Activated CD4-positive, alpha-beta T cell treated with anti-CD3 and anti-CD28 coated beads for 48 hours (primary cell): ENCODE measurements around the gene EGLN2.
"Not testable (repeated sequence)": the region's sequence is repeated elsewhere in the genome, so short reads cannot be mapped to it uniquely, and the experiment has no call there.

Experiments
- DNase-seq: peaks from one replicate; pipeline ENCODE4 v3.0.0-alpha.2; 2020

The EGLN2 gene

GRCh38 chr19:40819479-40820234, 20.7 kb downstream of the EGLN2 start:
- DNase-seq: peak; percentile 72

GRCh38 chr19:40822161-40822560, 23.2 kb downstream of the EGLN2 start:
- no peak for DNase-seq

GRCh38 chr19:40822704-40823553, 23.9 kb downstream of the EGLN2 start:
- not testable (repeated sequence) for DNase-seq

GRCh38 chr19:40824916-40825315, 25.9 kb downstream of the EGLN2 start:
- not testable (repeated sequence) for DNase-seq

DNA sequence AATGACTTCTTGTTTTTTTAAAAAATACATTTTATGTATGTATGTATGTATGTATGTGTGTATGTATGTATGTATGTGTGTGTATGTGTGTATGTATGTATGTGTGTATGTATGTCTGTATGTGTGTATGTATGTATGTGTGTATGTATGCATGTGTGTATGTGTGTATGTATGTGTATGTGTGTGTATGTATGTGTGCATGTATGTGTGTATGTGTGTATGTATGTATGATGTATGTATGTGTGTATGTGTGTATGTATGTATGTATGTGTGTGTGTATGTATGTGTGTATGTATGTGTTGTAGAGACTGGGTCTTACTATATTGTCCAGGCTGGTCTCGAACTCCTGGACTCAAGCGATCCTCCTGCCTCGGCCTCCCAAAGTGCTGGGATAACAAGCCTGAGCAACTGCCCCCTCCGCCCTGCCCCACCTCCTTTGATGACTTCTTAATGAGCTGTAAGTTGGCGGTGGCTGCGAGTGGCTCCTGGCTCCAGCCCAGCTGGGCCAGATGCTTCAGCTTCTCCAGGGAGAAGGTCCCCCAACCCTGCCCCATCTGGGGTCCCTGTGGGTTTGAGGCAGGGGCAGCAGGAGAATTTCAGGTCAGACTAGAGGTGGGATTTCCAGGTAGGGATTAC, 26.6 kb downstream of the EGLN2 start:
- DNase-seq: not testable (repeated sequence)

GRCh38 chr19:40826312-40826698, 27.3 kb downstream of the EGLN2 start:
- DNase-seq: not testable (repeated sequence)

GRCh38 chr19:40826699-40827385, 27.9 kb downstream of the EGLN2 start:
- not testable (repeated sequence) for DNase-seq

- DNase-seq: no peak
Observed at GRCh38 chr19:40827386-40828247, 28.6 kb downstream of the EGLN2 start.

DNA sequence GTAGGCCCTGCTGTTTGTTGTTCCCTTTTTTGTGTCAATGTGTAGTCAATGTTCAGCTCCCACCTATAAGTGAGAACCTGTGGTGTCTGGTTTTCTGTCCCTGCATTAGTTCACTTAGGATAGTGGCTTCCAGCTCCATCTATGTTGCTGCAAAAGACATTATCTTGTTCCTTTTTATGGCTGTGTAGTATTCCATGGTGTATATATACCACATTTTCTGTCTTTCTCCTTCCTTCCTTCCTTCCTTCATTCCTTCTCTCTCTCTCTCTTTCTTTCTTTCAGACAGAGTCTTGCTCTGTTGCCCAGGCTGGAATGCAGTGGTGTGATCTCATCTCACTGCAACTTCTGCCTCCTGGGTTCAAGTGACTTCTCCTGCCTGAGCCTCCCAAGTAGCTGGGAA, 30.2 kb downstream of the EGLN2 start:
- DNase-seq: no peak

DNA sequence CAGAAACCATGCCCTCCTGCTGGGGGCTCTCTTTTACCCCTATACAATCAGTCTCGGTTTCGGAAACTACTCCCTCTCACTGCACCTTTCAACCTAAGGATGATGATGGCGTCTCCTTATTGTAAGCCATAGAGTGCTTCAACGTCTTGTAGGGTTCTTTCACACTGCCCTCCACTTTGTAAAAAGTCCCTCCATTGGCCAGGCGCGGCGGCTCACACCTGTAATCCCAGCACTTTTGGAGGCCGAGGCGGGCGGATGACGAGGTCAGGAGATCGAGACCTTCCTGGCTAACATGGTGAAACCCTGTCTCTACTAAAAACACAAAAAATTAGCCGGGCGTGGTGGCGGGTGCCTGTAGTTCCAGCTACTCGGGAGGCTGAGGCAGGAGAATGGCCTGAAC, 31.8 kb downstream of the EGLN2 start:
- DNase-seq: not testable (repeated sequence)

DNA sequence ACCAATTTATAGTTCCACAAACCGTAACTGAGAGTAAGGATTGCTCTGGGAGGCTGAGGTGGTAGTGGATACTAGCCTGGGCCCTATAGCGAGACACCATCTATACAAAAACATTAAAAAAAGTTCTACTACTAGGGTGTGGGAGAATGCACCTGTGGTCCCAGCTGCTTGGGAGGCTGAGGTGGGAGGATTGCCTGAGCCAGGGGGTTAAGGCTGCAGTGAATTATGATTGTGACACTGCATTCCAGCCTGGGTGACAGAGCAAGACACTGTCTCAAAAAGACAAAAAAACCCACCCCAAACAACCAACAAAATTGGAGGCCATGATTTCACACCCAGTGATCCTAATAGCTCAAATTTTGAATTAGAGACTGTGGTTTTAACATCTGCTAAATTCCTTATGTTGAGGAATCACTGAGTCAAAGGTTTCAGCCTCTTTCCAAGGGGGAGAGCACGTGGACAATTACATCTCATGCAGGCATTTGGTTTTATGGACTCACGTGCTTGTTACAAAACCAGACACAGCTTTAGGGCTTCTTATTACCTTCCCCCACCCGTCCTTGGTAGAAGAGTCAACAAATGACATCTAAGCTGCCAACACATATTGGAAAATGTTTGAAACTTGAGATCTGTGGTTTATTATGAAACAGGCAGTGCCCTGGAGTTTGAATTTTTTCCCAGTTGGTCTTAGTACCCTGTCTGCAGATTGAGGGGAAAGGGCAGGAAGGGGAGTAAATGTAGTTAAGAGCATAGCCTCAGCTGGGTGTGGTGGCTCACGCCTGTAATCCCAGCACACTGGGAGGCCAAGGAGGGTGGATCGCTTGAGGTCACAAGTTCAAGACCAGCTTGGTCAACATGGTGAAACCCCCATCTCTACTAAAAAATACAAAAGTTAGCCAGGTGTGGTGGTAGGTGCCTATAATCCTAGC, 32.8 kb downstream of the EGLN2 start:
- DNase-seq: no peak

DNA sequence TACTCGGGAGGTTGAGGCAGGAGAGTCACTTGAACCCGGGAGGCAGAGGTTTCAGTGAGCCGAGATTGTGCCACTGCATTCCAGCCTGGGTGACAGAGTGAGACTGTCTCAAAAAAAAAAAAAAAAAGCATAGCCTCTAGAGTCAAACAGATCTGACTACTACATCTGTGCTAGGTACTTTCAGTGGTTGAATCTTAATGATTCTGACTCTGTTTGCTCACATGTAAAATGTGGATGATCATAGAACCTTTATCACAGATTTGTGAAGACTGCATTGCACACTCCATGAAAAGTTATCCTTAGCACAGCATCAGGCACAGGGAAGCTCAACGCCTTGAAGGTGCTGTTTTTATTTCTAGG, 33.4 kb downstream of the EGLN2 start:
- not testable (repeated sequence) for DNase-seq

GRCh38 chr19:40833728-40834533, 34.9 kb downstream of the EGLN2 start:
- DNase-seq: not testable (repeated sequence)

- no peak for DNase-seq
Observed at GRCh38 chr19:40836754-40837429, 37.9 kb downstream of the EGLN2 start.

DNA sequence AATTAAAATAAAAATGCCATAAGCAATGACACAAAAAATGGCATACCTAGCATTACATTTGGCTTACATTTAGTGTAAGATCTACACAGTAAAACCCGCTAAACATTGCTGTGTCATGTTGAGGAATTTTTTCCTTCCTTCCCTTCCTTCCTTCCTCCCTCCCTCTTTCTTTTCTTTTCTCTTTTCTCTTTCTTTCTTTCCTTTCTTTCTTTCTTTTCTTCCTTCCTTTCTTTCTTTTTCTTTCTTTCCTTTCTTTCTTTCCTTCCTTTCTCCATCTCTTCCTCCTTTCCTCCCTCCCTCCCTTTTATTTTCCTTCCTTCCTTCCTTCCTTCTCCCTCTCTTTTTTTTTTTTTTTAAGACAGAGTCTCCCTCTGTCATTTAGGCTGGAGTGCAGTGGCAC, 39.5 kb downstream of the EGLN2 start:
- not testable (repeated sequence) for DNase-seq

DNA sequence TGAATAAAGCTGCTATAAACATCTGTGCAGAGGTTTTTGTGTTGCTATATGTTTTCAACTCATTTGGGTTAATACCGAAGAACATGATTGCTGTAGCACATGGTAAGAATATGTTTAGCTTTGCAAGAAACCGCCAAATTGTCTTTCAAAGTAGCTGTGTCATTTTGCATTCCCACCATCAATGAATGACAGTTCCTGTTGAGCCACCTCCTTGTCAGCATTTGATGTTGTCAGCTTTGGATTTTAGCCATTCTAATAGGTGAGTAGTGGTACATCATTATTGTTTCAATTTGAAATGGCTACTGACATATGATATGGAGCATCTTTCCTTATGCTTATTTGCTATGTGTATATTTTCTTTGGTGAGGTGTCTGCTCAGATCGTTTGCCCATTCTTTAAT, 43.0 kb downstream of the EGLN2 start:
- DNase-seq: not testable (repeated sequence)

DNA sequence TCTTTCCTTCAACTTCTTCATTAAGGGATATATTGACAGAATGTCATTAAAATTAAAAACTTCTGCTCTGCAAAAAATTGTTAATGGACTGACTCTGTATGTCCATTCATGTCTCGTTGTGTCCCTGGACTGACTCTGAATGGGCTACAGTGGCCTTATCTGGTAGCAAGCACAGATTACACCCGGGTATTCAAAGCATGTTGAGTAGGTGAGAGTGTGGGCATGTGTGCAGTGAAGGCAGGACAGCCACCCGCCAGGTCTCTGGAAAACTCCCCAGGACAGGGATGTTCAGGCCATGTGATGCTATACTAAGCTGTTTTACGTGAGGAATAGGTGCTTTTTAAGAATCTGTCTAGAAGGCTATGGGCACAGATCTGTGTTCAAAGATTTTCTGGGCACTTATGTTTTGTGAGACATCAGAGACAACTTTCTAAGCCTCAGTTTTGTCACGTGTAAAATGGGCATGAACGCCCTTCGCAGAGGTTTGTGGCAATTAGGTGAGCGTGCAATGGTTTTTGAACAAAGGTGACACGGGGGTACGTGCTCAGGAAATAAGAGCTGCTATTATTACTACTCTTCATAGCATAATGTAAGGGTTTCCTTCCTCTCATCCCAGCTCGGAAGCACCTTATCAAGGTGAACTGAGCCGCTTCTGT, 44.1 kb downstream of the EGLN2 start:
- not testable (repeated sequence) for DNase-seq

DNA sequence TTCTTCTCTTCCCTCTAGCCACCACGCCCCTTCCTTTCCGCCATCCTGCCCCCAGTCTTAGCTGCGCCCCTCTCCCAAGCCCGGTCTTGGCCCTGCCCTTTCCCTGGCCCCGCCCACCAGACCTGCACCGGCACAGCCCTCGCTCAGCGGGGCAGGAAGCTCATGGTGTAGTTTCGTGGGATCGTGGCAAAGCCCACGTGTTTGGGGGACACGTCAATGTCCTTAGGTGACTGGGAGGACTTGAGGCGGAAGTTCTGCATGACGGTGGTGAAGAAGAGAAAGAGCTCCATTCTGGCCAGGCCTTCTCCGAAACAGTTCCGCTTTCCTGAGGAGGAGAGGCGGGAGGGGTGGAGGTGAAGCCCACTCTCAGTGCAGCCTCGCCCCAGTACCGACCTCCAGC, 44.7 kb downstream of the EGLN2 start:
- DNase-seq: peak; percentile 75

- not testable (repeated sequence) for DNase-seq
Observed at GRCh38 chr19:40846722-40847121, 47.7 kb downstream of the EGLN2 start.
